OCI-LY7 (cell line): ENCODE measurements around the gene IQGAP3.

Experiments used
- EZH2phosphoT487 ChIP-seq: fragments of 200-600 bp; sonication (generic); IDR thresholded peaks from 2 replicates; pipeline ENCODE4 v1.6.1; 2018; ENCODE audit warnings: low read depth, borderline replicate concordance, mild to moderate bottlenecking, mixed run types, antibody characterized with exemption, low read length, moderate library complexity, mixed read lengths
- TF ChIP-seq, protein P1 (sequence below): fragments of 200-600 bp; sonication (generic); conservative IDR thresholded peaks from 2 replicates; pipeline ENCODE4 v1.5.1; 2014; ENCODE audit warnings: mild to moderate bottlenecking, antibody characterized with exemption, low read length, moderate library complexity, mixed read lengths

GRCh38 chr1:156552518-156552917 lies 19.8 kb downstream of the IQGAP3 start:
- TF ChIP-seq, protein P1, sequence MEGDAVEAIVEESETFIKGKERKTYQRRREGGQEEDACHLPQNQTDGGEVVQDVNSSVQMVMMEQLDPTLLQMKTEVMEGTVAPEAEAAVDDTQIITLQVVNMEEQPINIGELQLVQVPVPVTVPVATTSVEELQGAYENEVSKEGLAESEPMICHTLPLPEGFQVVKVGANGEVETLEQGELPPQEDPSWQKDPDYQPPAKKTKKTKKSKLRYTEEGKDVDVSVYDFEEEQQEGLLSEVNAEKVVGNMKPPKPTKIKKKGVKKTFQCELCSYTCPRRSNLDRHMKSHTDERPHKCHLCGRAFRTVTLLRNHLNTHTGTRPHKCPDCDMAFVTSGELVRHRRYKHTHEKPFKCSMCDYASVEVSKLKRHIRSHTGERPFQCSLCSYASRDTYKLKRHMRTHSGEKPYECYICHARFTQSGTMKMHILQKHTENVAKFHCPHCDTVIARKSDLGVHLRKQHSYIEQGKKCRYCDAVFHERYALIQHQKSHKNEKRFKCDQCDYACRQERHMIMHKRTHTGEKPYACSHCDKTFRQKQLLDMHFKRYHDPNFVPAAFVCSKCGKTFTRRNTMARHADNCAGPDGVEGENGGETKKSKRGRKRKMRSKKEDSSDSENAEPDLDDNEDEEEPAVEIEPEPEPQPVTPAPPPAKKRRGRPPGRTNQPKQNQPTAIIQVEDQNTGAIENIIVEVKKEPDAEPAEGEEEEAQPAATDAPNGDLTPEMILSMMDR: no peak
- no peak for TF ChIP-seq EZH2phosphoT487
